PFSK-1 (cell line): ENCODE measurements around the gene S100Z.

Source experiments
- POLR2AphosphoS5 ChIP-seq: IDR thresholded peaks from 2 replicates; pipeline ENCODE4 v1.6.1; 2012; ENCODE audit warnings: low read depth, mild to moderate bottlenecking, control low read depth, low read length, moderate library complexity
- SIN3A ChIP-seq: IDR thresholded peaks from 2 replicates; pipeline ENCODE4 v1.6.1; 2012; ENCODE audit warnings: mild to moderate bottlenecking, low read length, moderate library complexity, borderline replicate concordance; ENCODE audit not compliant: insufficient read depth
- TAF1 ChIP-seq: IDR thresholded peaks from 2 replicates; pipeline ENCODE4 v1.6.1; 2012; ENCODE audit warnings: low read length, control low read depth, borderline replicate concordance; ENCODE audit not compliant: insufficient read depth

- TF ChIP-seq SIN3A, result no peak
- no peak for TF ChIP-seq TAF1
- no peak for TF ChIP-seq POLR2AphosphoS5
These were observed 13.6 kb upstream of the S100Z start for GRCh38 chr5:76836181-76836580.
